GM19328 (cell line): ENCODE measurements around the gene MXD1.
"Not testable (repeated sequence)": the region's sequence is repeated elsewhere in the genome, so short reads cannot be mapped to it uniquely, and the experiment has no call there.

Experiments used
- ATAC-seq: cut with Tn5 transposase; IDR thresholded peaks from one replicate; pipeline ENCODE4 v1.9.1; 2021; ENCODE audit warnings: mild to moderate bottlenecking, moderate library complexity; ENCODE audit not compliant: unreplicated experiment

The MXD1 gene

GRCh38 chr2:69914950-69915945, at the start of gene MXD1:
TSS of gene MXD1 (plus strand) at chr2:69915109. CDS start at chr2:69915331, 222 bp downstream.
- peak; percentile 1 for ATAC-seq

- ATAC-seq, result no peak
Measured at GRCh38 chr2:69888451-69888850, 26.5 kb upstream of the MXD1 start.

GRCh38 chr2:69889302-69889701, 25.6 kb upstream of the MXD1 start:
- no peak for ATAC-seq

GRCh38 chr2:69890881-69891280, 24.0 kb upstream of the MXD1 start:
- no peak for ATAC-seq

GRCh38 chr2:69892838-69893424, 22.0 kb upstream of the MXD1 start:
- ATAC-seq, result not testable (repeated sequence)

GRCh38 chr2:69893684-69894551, 21.0 kb upstream of the MXD1 start, which contains the start of gene SNRNP27:
TSS of gene SNRNP27 (plus strand) at chr2:69893956. CDS start at chr2:69893985, 29 bp downstream.
- peak; percentile 80 for ATAC-seq

GRCh38 chr2:69894737-69895136, 20.2 kb upstream of the MXD1 start:
- not testable (repeated sequence) for ATAC-seq

GRCh38 chr2:69902213-69902922, 12.5 kb upstream of the MXD1 start:
- no peak for ATAC-seq

GRCh38 chr2:69907216-69907615, 7.7 kb upstream of the MXD1 start:
- ATAC-seq, result no peak

GRCh38 chr2:69911985-69912563, 2.8 kb upstream of the MXD1 start:
- no peak for ATAC-seq

- ATAC-seq, result peak; percentile 85
Measured at GRCh38 chr2:69914164-69914949, 552 bp upstream of the MXD1 start.

- no peak for ATAC-seq
Measured at GRCh38 chr2:69916106-69916505, 1.2 kb downstream of the MXD1 start.

GRCh38 chr2:69917852-69918251, 2.9 kb downstream of the MXD1 start:
- ATAC-seq, result no peak

- no peak for ATAC-seq
Measured at GRCh38 chr2:69918401-69918800, 3.5 kb downstream of the MXD1 start.

- ATAC-seq, result no peak
Measured at GRCh38 chr2:69923116-69923515, 8.2 kb downstream of the MXD1 start.

GRCh38 chr2:69926849-69927515, 12.1 kb downstream of the MXD1 start:
- no peak for ATAC-seq

GRCh38 chr2:69931832-69932595, 17.1 kb downstream of the MXD1 start:
- no peak for ATAC-seq

GRCh38 chr2:69932596-69932922, 17.6 kb downstream of the MXD1 start:
- ATAC-seq, result no peak
